Upper lobe of left lung (tissue), 6 donors: ENCODE measurements around the gene TNFSF11. TPM values are rescaled to one million over a fixed set of nuclear protein-coding genes. Genes with fewer than 3 reads are reported as not detected.
A peak's percentile ranks its signal among the peaks of the same experiment; 100 is the strongest.

Source experiments
- ATAC-seq, 2 donors: fragments of 200-7000 bp; cut with Tn5 transposase; one replicate each; pipeline ENCODE4 v1.9.1; 2022; ENCODE audit warnings: mild to moderate bottlenecking in 2 of 2, moderate library complexity in 2 of 2; ENCODE audit not compliant: low FRiP score in 2 of 2
- DNase-seq, 2 donors: peaks; one replicate each; pipeline ENCODE4 v3.0.0-alpha.2; 2019 to 2020
- H3K27ac ChIP-seq, 4 donors: fragments of 200-600 bp; sonication (generic); one replicate each; pipeline ENCODE4 v1.5.1; 2016 to 2019
- H3K27me3 ChIP-seq, 4 donors: fragments of 200-600 bp; sonication (generic); one replicate each; pipeline ENCODE4 v1.5.1; 2017 to 2019
- H3K36me3 ChIP-seq, 4 donors: fragments of 200-600 bp; sonication (generic); one replicate each; pipeline ENCODE4 v1.5.1; 2016 to 2019
- H3K4me1 ChIP-seq, 4 donors: fragments of 200-600 bp; sonication (generic); one replicate each; pipeline ENCODE4 v1.5.1; 2018 to 2019
- H3K4me3 ChIP-seq, 4 donors: fragments of 200-600 bp; sonication (generic); one replicate each; pipeline ENCODE4 v1.5.1; 2017 to 2019; ENCODE audit warnings: mild to moderate bottlenecking in 2 of 4, moderate library complexity in 1 of 4
- H3K9me3 ChIP-seq, 4 donors: fragments of 200-600 bp; sonication (generic); one replicate each; pipeline ENCODE4 v1.5.1; 2018 to 2019
- EP300 ChIP-seq, 4 donors: sonication (generic); formaldehyde crosslinking; IDR thresholded peaks; one replicate each; pipeline ENCODE4 v1.5.1; 2017; ENCODE audit warnings: antibody characterized with exemption in 4 of 4, control low read depth in 2 of 4
- POLR2A ChIP-seq, 4 donors: fragments of 450-650 bp; IDR thresholded peaks; one replicate each; pipeline ENCODE4 v1.5.1; 2016 to 2017; ENCODE audit warnings: antibody characterized with exemption in 4 of 4, mild to moderate bottlenecking in 2 of 4
- POLR2AphosphoS5 ChIP-seq, 2 donors: sonication (generic); formaldehyde crosslinking; IDR thresholded peaks; one replicate each; pipeline ENCODE4 v1.5.1; 2017; ENCODE audit warnings: antibody characterized with exemption in 2 of 2
- WGBS, 2 donors: methylation state at CpG; one replicate each; pipeline ENCODE4 v1.1.5; 2017 to 2018; 5-methylcytosine and 5-hydroxymethylcytosine counted together
- total RNA-seq, 6 donors: library from RNA; depleted of rRNA in 4 of 6; stranded (reverse); fragments of >200 nt in 4 of 6; gene quantifications; one replicate each; pipeline versions ENCODE4 v1.1.0 to v1.2.1, GENCODE V29; 2016 to 2021
- TF ChIP-seq, protein P1 (sequence below), 6 experiments: fragments of 450-650 bp in 4 of 6; fragments of 200-600 bp in 2 of 6; sonication (generic) in 2 of 6; IDR thresholded peaks; one replicate each; pipeline ENCODE4 v1.5.1; 2016 to 2019; ENCODE audit warnings: antibody characterized with exemption in 6 of 6
- donor health status: DM: no; HTN: no; CAD: no; lungs with moderate emphysema.
- donor health status: DM: no; HTN: yes; CAD: no; lungs with severe emphysema.

The TNFSF11 gene
- total RNA-seq, 6 donors from 2014 or later, result not detected

DNA sequence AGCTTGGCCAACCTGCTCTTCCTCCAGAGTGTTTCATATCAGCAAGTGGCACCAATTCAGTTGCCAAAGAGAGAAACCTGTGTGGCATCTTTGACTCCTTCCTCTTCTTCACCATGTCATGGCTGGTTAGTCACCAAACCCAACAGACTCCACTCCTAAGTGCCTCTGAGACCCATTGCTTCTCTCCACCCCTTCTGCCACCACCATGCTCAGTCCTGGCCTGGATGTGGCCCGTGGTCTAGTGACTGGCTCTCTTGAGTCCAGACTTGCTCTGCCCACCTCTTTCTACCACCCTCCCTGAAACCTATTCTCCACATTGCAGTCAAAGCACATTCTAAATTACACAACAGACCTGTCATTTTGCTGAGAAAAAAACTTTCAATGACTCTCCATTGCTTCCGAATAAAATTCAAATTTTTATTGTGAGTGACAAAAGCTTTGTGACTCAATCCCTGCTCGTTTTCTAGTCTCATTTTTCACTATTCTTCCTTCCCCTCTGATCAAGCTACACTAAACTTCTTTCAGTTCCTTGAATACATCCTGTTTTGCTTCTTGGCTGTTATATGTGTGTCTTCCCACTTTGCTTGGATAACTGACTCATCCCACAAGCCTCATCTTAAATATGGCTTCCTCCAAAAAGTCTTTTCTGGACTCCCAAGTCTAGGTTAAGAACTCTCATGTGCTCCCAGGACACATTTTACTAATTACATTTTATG is 12.0 kb upstream of the TNFSF11 start:
- ATAC-seq, result peak in 1 of 2 donors; percentile 35
- Histone ChIP-seq H3K27me3 (no peaks in the 10 kb centered on the region), H3K36me3 (no peaks in the 10 kb centered on the region), H3K27ac (no peak overlapping the region), H3K4me3 (no peak overlapping the region), H3K9me3 (peaks cover 0 to 7% (median 4%) of the 10 kb centered on the region in 4 donors), H3K4me1 (no peaks in the 10 kb centered on the region)
- no peak for DNase-seq
- TF ChIP-seq EP300 (IDR thresholded peaks at IDR 0.05) (no peak), POLR2AphosphoS5 (IDR thresholded peaks at IDR 0.05) (no peak), POLR2A (IDR thresholded peaks at IDR 0.05) (no peak)
- TF ChIP-seq, protein P1, sequence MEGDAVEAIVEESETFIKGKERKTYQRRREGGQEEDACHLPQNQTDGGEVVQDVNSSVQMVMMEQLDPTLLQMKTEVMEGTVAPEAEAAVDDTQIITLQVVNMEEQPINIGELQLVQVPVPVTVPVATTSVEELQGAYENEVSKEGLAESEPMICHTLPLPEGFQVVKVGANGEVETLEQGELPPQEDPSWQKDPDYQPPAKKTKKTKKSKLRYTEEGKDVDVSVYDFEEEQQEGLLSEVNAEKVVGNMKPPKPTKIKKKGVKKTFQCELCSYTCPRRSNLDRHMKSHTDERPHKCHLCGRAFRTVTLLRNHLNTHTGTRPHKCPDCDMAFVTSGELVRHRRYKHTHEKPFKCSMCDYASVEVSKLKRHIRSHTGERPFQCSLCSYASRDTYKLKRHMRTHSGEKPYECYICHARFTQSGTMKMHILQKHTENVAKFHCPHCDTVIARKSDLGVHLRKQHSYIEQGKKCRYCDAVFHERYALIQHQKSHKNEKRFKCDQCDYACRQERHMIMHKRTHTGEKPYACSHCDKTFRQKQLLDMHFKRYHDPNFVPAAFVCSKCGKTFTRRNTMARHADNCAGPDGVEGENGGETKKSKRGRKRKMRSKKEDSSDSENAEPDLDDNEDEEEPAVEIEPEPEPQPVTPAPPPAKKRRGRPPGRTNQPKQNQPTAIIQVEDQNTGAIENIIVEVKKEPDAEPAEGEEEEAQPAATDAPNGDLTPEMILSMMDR (IDR thresholded peaks at IDR 0.05), result no peak
- 57 to 60% methylated on average over 3 of the region's 3 CpGs for WGBS, 2 donors

DNA sequence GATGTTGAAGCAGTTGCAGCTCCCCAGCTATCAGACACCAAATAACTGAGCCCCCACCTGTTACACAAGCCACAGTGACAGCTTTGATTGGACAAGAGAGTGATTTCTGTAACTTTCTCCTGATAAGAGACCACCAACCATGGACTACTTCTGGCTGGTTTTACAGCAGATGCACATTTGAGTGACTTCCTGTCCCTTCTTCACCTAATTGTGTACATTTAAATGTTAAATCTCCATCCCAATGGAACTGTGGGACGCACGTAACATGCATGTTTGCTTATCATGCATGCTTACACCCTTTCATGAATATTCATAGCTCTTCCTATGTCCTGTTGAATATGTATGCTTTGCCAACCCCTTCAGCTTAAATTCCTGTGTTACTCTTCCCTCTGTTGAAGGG is 6.0 kb upstream of the TNFSF11 start:
- no peaks in the 10 kb centered on the region for H3K36me3 ChIP-seq
- DNase-seq (no peak), ATAC-seq (no peak)
- no peaks in the 10 kb centered on the region for H3K27me3 ChIP-seq
- no peak overlapping the region for H3K27ac ChIP-seq
- TF ChIP-seq EP300 (IDR thresholded peaks at IDR 0.05), result no peak
- TF ChIP-seq POLR2AphosphoS5 (IDR thresholded peaks at IDR 0.05), result no peak
- TF ChIP-seq, protein P1 (IDR thresholded peaks at IDR 0.05), result no peak
- no peak for TF ChIP-seq POLR2A (IDR thresholded peaks at IDR 0.05)
- 65 to 79% methylated on average over 2 of the region's 2 CpGs for WGBS, 2 donors
- peaks cover 0 to 7% (median 4%) of the 10 kb centered on the region in 4 donors for H3K9me3 ChIP-seq
- H3K4me3 ChIP-seq, result no peak overlapping the region
- H3K4me1 ChIP-seq, result no peaks in the 10 kb centered on the region

DNA sequence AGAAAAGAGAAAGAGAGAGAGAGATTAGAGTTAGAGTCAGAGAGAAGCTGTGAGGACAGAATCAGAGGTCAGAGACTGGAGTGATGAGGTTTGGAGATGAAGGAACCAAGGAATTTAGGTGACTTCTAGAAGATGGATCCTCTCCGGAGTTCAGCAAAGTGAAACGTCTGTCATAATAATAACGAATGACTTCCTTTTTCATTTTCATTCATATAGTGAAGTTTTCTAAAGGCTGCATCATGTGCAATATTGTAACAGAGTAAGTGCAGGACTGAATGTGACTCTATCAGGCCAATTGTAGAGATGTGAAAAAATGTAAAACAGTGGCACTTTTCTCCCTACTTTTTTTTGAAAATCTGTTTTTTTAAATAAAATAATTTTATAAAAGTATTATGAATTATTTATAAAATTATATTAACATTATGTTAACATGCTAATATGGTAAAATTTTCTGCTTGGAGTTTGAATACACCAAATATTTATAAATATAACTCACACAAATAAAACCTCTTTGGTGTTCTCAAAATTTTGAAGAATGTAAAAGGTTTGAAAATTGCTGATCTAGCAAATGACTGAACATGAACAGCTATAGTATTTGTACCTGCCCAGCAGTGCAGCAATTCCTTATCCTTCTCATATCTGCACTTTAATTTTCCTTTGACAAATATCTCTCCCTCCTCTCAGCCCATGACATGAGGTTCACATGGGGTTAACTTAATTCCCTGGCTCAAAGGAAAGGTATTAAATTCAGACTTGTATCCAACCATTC is 4.2 kb upstream of the TNFSF11 start:
- Histone ChIP-seq H3K27me3 (peaks cover 0 to 10% (median 2%) of the 10 kb centered on the region in 4 donors), H3K4me1 (peaks cover 6 to 10% (median 9%) of the 10 kb centered on the region in 4 donors), H3K9me3 (no peaks in the 10 kb centered on the region), H3K27ac (no peak overlapping the region), H3K4me3 (no peak overlapping the region), H3K36me3 (no peaks in the 10 kb centered on the region)
- ATAC-seq, result no peak
- TF ChIP-seq, protein P1 (IDR thresholded peaks at IDR 0.05), result no peak
- no peak for TF ChIP-seq POLR2AphosphoS5 (IDR thresholded peaks at IDR 0.05)
- no peak for TF ChIP-seq EP300 (IDR thresholded peaks at IDR 0.05)
- no peak for TF ChIP-seq POLR2A (IDR thresholded peaks at IDR 0.05)
- DNase-seq, result no peak
- 35 to 44% methylated on average over 3 of the region's 3 CpGs for WGBS, 2 donors

DNA sequence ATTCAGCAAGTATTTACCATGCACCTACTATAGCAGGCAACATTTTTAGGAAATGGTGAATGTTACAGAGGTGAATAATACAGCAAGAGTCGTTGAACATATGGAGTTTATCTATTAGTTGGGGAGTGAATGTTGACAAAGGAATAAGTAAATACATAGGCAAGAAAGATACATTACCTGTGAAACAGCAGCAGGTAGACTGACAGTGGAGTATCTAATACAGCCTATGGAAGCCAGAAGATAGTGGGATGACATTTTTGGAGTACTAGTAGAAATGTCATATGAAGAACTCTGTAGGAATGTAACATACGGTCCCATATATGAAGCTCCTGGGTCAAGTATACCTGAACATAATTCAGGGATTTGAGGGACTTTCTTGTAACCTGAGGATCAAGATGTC is 2.1 kb upstream of the TNFSF11 start:
- 88 to 89% methylated on average over 2 of the region's 2 CpGs for WGBS, 2 donors
- DNase-seq (no peak), ATAC-seq (no peak)
- H3K27ac ChIP-seq, result no peak overlapping the region
- no peaks in the 10 kb centered on the region for H3K9me3 ChIP-seq
- no peak for TF ChIP-seq POLR2AphosphoS5 (IDR thresholded peaks at IDR 0.05)
- TF ChIP-seq, protein P1 (IDR thresholded peaks at IDR 0.05), result no peak
- TF ChIP-seq EP300 (IDR thresholded peaks at IDR 0.05), result no peak
- TF ChIP-seq POLR2A (IDR thresholded peaks at IDR 0.05), result no peak
- H3K4me1 ChIP-seq, result peaks cover 8 to 19% (median 13%) of the 10 kb centered on the region in 4 donors
- H3K27me3 ChIP-seq, result peaks cover 0 to 13% (median 2%) of the 10 kb centered on the region in 4 donors
- H3K4me3 ChIP-seq, result no peak overlapping the region
- H3K36me3 ChIP-seq, result no peaks in the 10 kb centered on the region
